KMS-11 (cell line): Measurements from ENCODE around the gene MAGEA8.
"Not testable (repeated sequence)": the region's sequence is repeated elsewhere in the genome, so short reads cannot be mapped to it uniquely, and the experiment has no call there.

ENCODE experiments used
- H2AFZ ChIP-seq: fragments of 200-600 bp; sonication (generic); 2 replicates; pipeline ENCODE4 v1.6.1; 2016; ENCODE audit warnings: antibody characterized with exemption, mixed run types, low read depth
- H3K27ac ChIP-seq: fragments of 200-600 bp; sonication (generic); 2 replicates; pipeline ENCODE4 v1.6.1; 2016; ENCODE audit warnings: mild to moderate bottlenecking, mixed run types
- H3K27me3 ChIP-seq: fragments of 200-600 bp; sonication (generic); 2 replicates; pipeline ENCODE4 v1.6.1; 2017; ENCODE audit warnings: mild to moderate bottlenecking, low read depth, mixed run types, moderate library complexity; ENCODE audit not compliant: insufficient read depth
- H3K36me3 ChIP-seq: fragments of 200-600 bp; sonication (generic); 2 replicates; pipeline ENCODE4 v1.6.1; 2017; ENCODE audit warnings: mild to moderate bottlenecking, mixed run types; ENCODE audit not compliant: insufficient read depth
- H3K4me1 ChIP-seq: fragments of 200-600 bp; sonication (generic); 2 replicates; pipeline ENCODE4 v1.6.1; 2016; ENCODE audit warnings: mild to moderate bottlenecking, low read depth, mixed run types; ENCODE audit not compliant: poor library complexity, severe bottlenecking
- H3K4me2 ChIP-seq: fragments of 200-600 bp; sonication (generic); 2 replicates; pipeline ENCODE4 v1.7.0; 2016; ENCODE audit warnings: mild to moderate bottlenecking, mixed run types
- H3K4me3 ChIP-seq: fragments of 200-600 bp; sonication (generic); IDR thresholded peaks from 2 replicates; pipeline ENCODE4 v1.6.1; 2017; ENCODE audit warnings: low read depth, low read length, mixed read lengths; ENCODE audit not compliant: insufficient read depth
- H3K79me2 ChIP-seq: fragments of 200-600 bp; sonication (generic); 2 replicates; pipeline ENCODE4 v1.6.1; 2016; ENCODE audit warnings: low read depth, mixed run types; ENCODE audit not compliant: insufficient read depth
- H3K9ac ChIP-seq: fragments of 200-600 bp; sonication (generic); 2 replicates; pipeline ENCODE4 v1.6.1; 2016; ENCODE audit warnings: mild to moderate bottlenecking, mixed run types
- H4K20me1 ChIP-seq: fragments of 200-600 bp; sonication (generic); 2 replicates; pipeline ENCODE4 v1.6.1; 2016; ENCODE audit warnings: mild to moderate bottlenecking, mixed run types; ENCODE audit not compliant: insufficient read depth
- CTCF ChIP-seq: fragments of 200-600 bp; sonication (generic); conservative IDR thresholded peaks from 2 replicates; pipeline ENCODE4 v1.6.1; 2017; ENCODE audit warnings: low read depth, mild to moderate bottlenecking, antibody characterized with exemption, low read length, moderate library complexity, mixed read lengths

The MAGEA8 gene

GRCh38 chrX:149916745-149917392 is 35.9 kb downstream of the MAGEA8 start:
- no peaks in the 10 kb centered on the region for H3K4me1 ChIP-seq
- H4K20me1 ChIP-seq = no peaks in the 10 kb centered on the region
- no peak overlapping the region for H2AFZ ChIP-seq
- no peak overlapping the region for H3K9ac ChIP-seq
- H3K79me2 ChIP-seq = no peaks in the 10 kb centered on the region
- H3K4me2 ChIP-seq = no peak overlapping the region
- TF ChIP-seq CTCF = no peak
- no peak overlapping the region for H3K4me3 ChIP-seq
- no peak overlapping the region for H3K27ac ChIP-seq
- H3K36me3 ChIP-seq = no peaks in the 10 kb centered on the region
- H3K27me3 ChIP-seq = no peaks in the 10 kb centered on the region

- not testable (repeated sequence) for H3K79me2 ChIP-seq, H2AFZ ChIP-seq, H3K4me3 ChIP-seq, H3K36me3 ChIP-seq, H3K9ac ChIP-seq, H3K4me1 ChIP-seq, H4K20me1 ChIP-seq, H3K4me2 ChIP-seq, H3K27me3 ChIP-seq, H3K27ac ChIP-seq
Observed at GRCh38 chrX:149923836-149924235, 42.9 kb downstream of the MAGEA8 start.

- H3K4me1 ChIP-seq, H3K79me2 ChIP-seq, H4K20me1 ChIP-seq: not testable (repeated sequence)
Observed at GRCh38 chrX:149924434-149924833, 43.5 kb downstream of the MAGEA8 start.

GRCh38 chrX:149927245-149927963 is 46.4 kb downstream of the MAGEA8 start:
- H3K27me3 ChIP-seq, H3K9ac ChIP-seq, H3K36me3 ChIP-seq, H3K4me3 ChIP-seq, H3K4me2 ChIP-seq, H2AFZ ChIP-seq, H3K79me2 ChIP-seq, H3K27ac ChIP-seq, H3K4me1 ChIP-seq, H4K20me1 ChIP-seq: not testable (repeated sequence)

More at GRCh38 chrX:149924434-149924833, 43.5 kb downstream of the MAGEA8 start:
- H3K4me2 ChIP-seq, H3K36me3 ChIP-seq, H3K27ac ChIP-seq, H3K9ac ChIP-seq, H3K27me3 ChIP-seq, H2AFZ ChIP-seq, H3K4me3 ChIP-seq: not testable (repeated sequence)

- H3K27ac ChIP-seq, H3K4me1 ChIP-seq, H3K79me2 ChIP-seq, H3K4me2 ChIP-seq, H3K27me3 ChIP-seq, H3K4me3 ChIP-seq, H3K36me3 ChIP-seq, H3K9ac ChIP-seq, H4K20me1 ChIP-seq, H2AFZ ChIP-seq: not testable (repeated sequence)
Observed at GRCh38 chrX:149927964-149928258, 46.9 kb downstream of the MAGEA8 start.

GRCh38 chrX:149928635-149929034 is 47.7 kb downstream of the MAGEA8 start:
- not testable (repeated sequence) for H3K27ac ChIP-seq, H3K9ac ChIP-seq, H3K4me1 ChIP-seq, H3K4me3 ChIP-seq, H3K4me2 ChIP-seq, H3K27me3 ChIP-seq, H3K36me3 ChIP-seq, H4K20me1 ChIP-seq, H2AFZ ChIP-seq, H3K79me2 ChIP-seq

GRCh38 chrX:149929400-149929799 is 48.4 kb downstream of the MAGEA8 start, which contains the start of gene HSFX4:
Gene HSFX4, plus strand, starts transcription at chrX:149929573. Its CDS starts 72 bp downstream, at chrX:149929645.
- not testable (repeated sequence) for H3K4me1 ChIP-seq, H3K27me3 ChIP-seq, H3K4me3 ChIP-seq, H3K36me3 ChIP-seq, H3K9ac ChIP-seq, H3K27ac ChIP-seq, H3K79me2 ChIP-seq, H3K4me2 ChIP-seq, H4K20me1 ChIP-seq, H2AFZ ChIP-seq

GRCh38 chrX:149931355-149931754 is 50.4 kb downstream of the MAGEA8 start:
- not testable (repeated sequence) for H3K79me2 ChIP-seq, H4K20me1 ChIP-seq, H3K27me3 ChIP-seq, H3K4me1 ChIP-seq, H2AFZ ChIP-seq, H3K4me2 ChIP-seq, H3K4me3 ChIP-seq, H3K27ac ChIP-seq, H3K36me3 ChIP-seq, H3K9ac ChIP-seq

GRCh38 chrX:149932150-149932549 is 51.2 kb downstream of the MAGEA8 start:
- not testable (repeated sequence) for H4K20me1 ChIP-seq, H2AFZ ChIP-seq, H3K4me1 ChIP-seq, H3K27me3 ChIP-seq, H3K4me3 ChIP-seq, H3K4me2 ChIP-seq, H3K9ac ChIP-seq, H3K79me2 ChIP-seq, H3K36me3 ChIP-seq, H3K27ac ChIP-seq
